Liver (tissue), 9 donors: ENCODE results near the gene CATSPER3. TPM values are rescaled to one million over a fixed set of nuclear protein-coding genes. Genes with fewer than 3 reads are reported as not detected.

Experiments
- DNase-seq: peaks from one replicate; pipeline ENCODE4 v3.0.0-alpha.2; 2017; ENCODE audit warnings: low spot score
- H3K27ac ChIP-seq, 2 donors: one replicate each; pipeline ENCODE4 v1.7.0; 2013; ENCODE audit warnings: inconsistent platforms in 2 of 2, low read length in 2 of 2, control low read depth in 1 of 2, low read depth in 1 of 2, mild to moderate bottlenecking in 1 of 2
- H3K27me3 ChIP-seq, 4 donors: one replicate each; pipeline versions ENCODE4 v1.6.1 to v1.7.0; 2013; ENCODE audit warnings: low read length in 3 of 4, inconsistent platforms in 1 of 4, mild to moderate bottlenecking in 1 of 4, moderate library complexity in 1 of 4; ENCODE audit not compliant: control insufficient read depth in 4 of 4, insufficient read depth in 4 of 4
- H3K36me3 ChIP-seq, 4 donors: one replicate each; pipeline versions ENCODE4 v1.6.1 to v1.7.0; 2013; ENCODE audit warnings: low read length in 3 of 4, mild to moderate bottlenecking in 3 of 4, low read depth in 1 of 4, moderate library complexity in 1 of 4; ENCODE audit not compliant: control insufficient read depth in 4 of 4, insufficient read depth in 3 of 4
- H3K4me1 ChIP-seq, 4 donors: one replicate each; pipeline versions ENCODE4 v1.6.1 to v1.7.0; 2013; ENCODE audit warnings: low read length in 3 of 4, mild to moderate bottlenecking in 3 of 4, moderate library complexity in 1 of 4; ENCODE audit not compliant: control insufficient read depth in 4 of 4, insufficient read depth in 4 of 4
- H3K4me3 ChIP-seq, 3 donors: one replicate each; pipeline versions ENCODE4 v1.6.1 to v1.7.0; 2013; ENCODE audit warnings: low read length in 3 of 3, control low read depth in 1 of 3, low read depth in 1 of 3, mild to moderate bottlenecking in 1 of 3
- H3K9ac ChIP-seq, 2 donors: one replicate each; pipeline ENCODE4 v1.7.0; 2013; ENCODE audit warnings: low read length in 2 of 2, mild to moderate bottlenecking in 2 of 2, moderate library complexity in 2 of 2, control low read depth in 1 of 2, low read depth in 1 of 2
- H3K9me3 ChIP-seq, 4 donors: one replicate each; pipeline versions ENCODE4 v1.6.1 to v1.7.0; 2013; ENCODE audit warnings: low read length in 3 of 4; ENCODE audit not compliant: control insufficient read depth in 4 of 4
- ATF3 ChIP-seq: IDR thresholded peaks from 2 replicates; pipeline ENCODE4 v1.6.1; 2016; ENCODE audit warnings: antibody characterized with exemption
- CTCF ChIP-seq: fragments of 150-350 bp; IDR thresholded peaks from 2 replicates; pipeline ENCODE4 v1.5.1; 2017; ENCODE audit warnings: improper control_type of control experiment, low read depth, low read length; ENCODE audit not compliant: missing input control
- EGR1 ChIP-seq, 2 donors: IDR thresholded peaks; 2 replicates each; pipeline ENCODE4 v1.6.1; 2016 to 2018; ENCODE audit warnings: antibody characterized with exemption in 2 of 2, low read depth in 2 of 2
- FOXA1 ChIP-seq: IDR thresholded peaks from 2 replicates; pipeline ENCODE4 v1.6.1; 2016; ENCODE audit warnings: antibody characterized with exemption
- FOXA2 ChIP-seq: IDR thresholded peaks from 2 replicates; pipeline ENCODE4 v1.6.1; 2016; ENCODE audit warnings: antibody characterized with exemption
- GABPA ChIP-seq, 2 donors: IDR thresholded peaks in 1 of 2; conservative IDR thresholded peaks in 1 of 2; 2 replicates each; pipeline ENCODE4 v1.6.1; 2016; ENCODE audit warnings: antibody characterized with exemption in 2 of 2, mild to moderate bottlenecking in 1 of 2, moderate library complexity in 1 of 2
- HNF4A ChIP-seq, 2 donors: conservative IDR thresholded peaks; 2 replicates each; pipeline ENCODE4 v1.6.1; 2016; ENCODE audit warnings: antibody characterized with exemption in 2 of 2, mild to moderate bottlenecking in 2 of 2
- HNF4G ChIP-seq: IDR thresholded peaks from 2 replicates; pipeline ENCODE4 v1.6.1; 2016; ENCODE audit warnings: antibody characterized with exemption
- JUND ChIP-seq, 2 donors: IDR thresholded peaks; 2 replicates each; pipeline ENCODE4 v1.6.1; 2016; ENCODE audit warnings: antibody characterized with exemption in 2 of 2
- NR2F2 ChIP-seq: IDR thresholded peaks from 2 replicates; pipeline ENCODE4 v1.6.1; 2016; ENCODE audit warnings: antibody characterized with exemption
- RAD21 ChIP-seq, 2 donors: IDR thresholded peaks; 2 replicates each; pipeline ENCODE4 v1.6.1; 2016; ENCODE audit warnings: antibody characterized with exemption in 2 of 2, mild to moderate bottlenecking in 2 of 2
- RXRA ChIP-seq, 2 donors: IDR thresholded peaks; 2 replicates each; pipeline ENCODE4 v1.6.1; 2017 to 2018; ENCODE audit warnings: antibody characterized with exemption in 2 of 2, mild to moderate bottlenecking in 1 of 2
- SP1 ChIP-seq: IDR thresholded peaks from 2 replicates; pipeline ENCODE4 v1.6.1; 2018; ENCODE audit warnings: antibody characterized with exemption, mild to moderate bottlenecking
- TAF1 ChIP-seq: conservative IDR thresholded peaks from 2 replicates; pipeline ENCODE4 v1.6.1; 2016; ENCODE audit warnings: antibody characterized with exemption, mild to moderate bottlenecking
- YY1 ChIP-seq: IDR thresholded peaks from 2 replicates; pipeline ENCODE4 v1.6.1; 2016; ENCODE audit warnings: antibody characterized with exemption, mild to moderate bottlenecking
- WGBS: extraction: QIAGEN DNeasy Blood & Tissue Kit; methylation state at CpG from one replicate; pipeline ENCODE4 v1.1.7; 2013; 5-methylcytosine and 5-hydroxymethylcytosine counted together
- polyA plus RNA-seq, 2 donors: library from polyadenylated mRNA; stranded (reverse) in 1 of 2; unstranded in 1 of 2; fragments of 200-250 nt in 1 of 2; fragments of >200 nt in 1 of 2; fragmentation: Nextera tagmentation in 1 of 2; extraction: Ambion mirVana in 1 of 2; gene quantifications; one replicate each; pipeline versions ENCODE4 v1.2.1 to v1.2.3, GENCODE V29; 2013 to 2015
- total RNA-seq, 2 donors: library from RNA; depleted of rRNA; stranded (reverse); fragments of >200 nt; gene quantifications; one replicate each; pipeline ENCODE4 v1.2.3, GENCODE V29; 2014
- TF ChIP-seq, protein P1 (sequence below): IDR thresholded peaks from 2 replicates; pipeline ENCODE4 v1.6.1; 2016; ENCODE audit warnings: antibody characterized with exemption
- TF ChIP-seq, protein P2 (sequence below): IDR thresholded peaks from 2 replicates; pipeline ENCODE4 v1.6.1; 2016; ENCODE audit warnings: antibody characterized with exemption
- TF ChIP-seq, protein P3 (sequence below): IDR thresholded peaks from 2 replicates; pipeline ENCODE4 v1.6.1; 2016; ENCODE audit warnings: antibody characterized with exemption, mild to moderate bottlenecking
- donor health status: healthy.
- donor health status: healthy.
- donor health status: healthy.
- donor health status: healthy.
- donor health status: healthy.

Gene CATSPER3
- total and polyA plus RNA-seq, 4 donors: 0.28 to 0.37 (median 0.34) TPM

DNA sequence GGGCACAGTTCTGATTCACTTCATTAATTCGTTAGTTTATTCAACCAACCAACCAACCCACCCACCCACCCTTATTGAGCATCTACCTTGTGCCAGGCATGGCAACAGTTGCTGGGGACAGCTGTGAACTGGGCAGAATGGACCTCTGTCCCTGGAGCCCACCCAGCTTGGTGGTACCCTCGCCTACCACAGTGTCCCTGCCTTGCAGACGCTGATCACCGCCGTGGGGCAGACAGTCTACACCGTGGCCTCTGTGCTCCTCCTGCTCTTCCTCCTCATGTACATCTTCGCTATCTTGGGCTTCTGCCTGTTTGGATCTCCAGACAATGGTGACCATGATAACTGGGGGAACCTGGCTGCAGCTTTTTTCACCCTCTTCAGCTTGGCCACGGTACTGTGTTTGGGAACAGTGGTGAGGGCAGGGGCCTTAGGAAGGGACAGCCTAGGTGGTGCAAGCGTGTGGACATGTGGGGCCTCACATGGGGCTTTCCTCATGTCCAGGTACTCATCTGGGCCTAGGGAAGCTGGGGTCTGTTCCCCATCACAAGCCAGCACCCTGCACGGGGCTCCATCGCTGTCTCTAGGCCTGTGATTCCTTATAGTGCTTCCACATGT, 40.1 kb downstream of the CATSPER3 start (continued):
- TF ChIP-seq, protein P1, sequence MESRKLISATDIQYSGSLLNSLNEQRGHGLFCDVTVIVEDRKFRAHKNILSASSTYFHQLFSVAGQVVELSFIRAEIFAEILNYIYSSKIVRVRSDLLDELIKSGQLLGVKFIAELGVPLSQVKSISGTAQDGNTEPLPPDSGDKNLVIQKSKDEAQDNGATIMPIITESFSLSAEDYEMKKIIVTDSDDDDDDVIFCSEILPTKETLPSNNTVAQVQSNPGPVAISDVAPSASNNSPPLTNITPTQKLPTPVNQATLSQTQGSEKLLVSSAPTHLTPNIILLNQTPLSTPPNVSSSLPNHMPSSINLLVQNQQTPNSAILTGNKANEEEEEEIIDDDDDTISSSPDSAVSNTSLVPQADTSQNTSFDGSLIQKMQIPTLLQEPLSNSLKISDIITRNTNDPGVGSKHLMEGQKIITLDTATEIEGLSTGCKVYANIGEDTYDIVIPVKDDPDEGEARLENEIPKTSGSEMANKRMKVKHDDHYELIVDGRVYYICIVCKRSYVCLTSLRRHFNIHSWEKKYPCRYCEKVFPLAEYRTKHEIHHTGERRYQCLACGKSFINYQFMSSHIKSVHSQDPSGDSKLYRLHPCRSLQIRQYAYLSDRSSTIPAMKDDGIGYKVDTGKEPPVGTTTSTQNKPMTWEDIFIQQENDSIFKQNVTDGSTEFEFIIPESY: no peak
- TF ChIP-seq TAF1 (no peak), HNF4G (no peak)

- TF ChIP-seq GABPA (IDR thresholded peaks at IDR 0.05 in 1 of 2, conservative IDR thresholded peaks at IDR 0.05 in 1 of 2): no peak
- TF ChIP-seq SP1: no peak
- TF ChIP-seq HNF4G: no peak
- TF ChIP-seq, protein P1: no peak
- no peak for TF ChIP-seq TAF1
- TF ChIP-seq RAD21 (IDR thresholded peaks at IDR 0.05): no peak
- no peak for TF ChIP-seq ATF3
- no peak for TF ChIP-seq FOXA1
- no peak for TF ChIP-seq CTCF
- no peak for TF ChIP-seq HNF4A (conservative IDR thresholded peaks at IDR 0.05)
- TF ChIP-seq, protein P2, sequence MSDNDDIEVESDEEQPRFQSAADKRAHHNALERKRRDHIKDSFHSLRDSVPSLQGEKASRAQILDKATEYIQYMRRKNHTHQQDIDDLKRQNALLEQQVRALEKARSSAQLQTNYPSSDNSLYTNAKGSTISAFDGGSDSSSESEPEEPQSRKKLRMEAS: no peak
- no peak for TF ChIP-seq NR2F2
- TF ChIP-seq, protein P3, sequence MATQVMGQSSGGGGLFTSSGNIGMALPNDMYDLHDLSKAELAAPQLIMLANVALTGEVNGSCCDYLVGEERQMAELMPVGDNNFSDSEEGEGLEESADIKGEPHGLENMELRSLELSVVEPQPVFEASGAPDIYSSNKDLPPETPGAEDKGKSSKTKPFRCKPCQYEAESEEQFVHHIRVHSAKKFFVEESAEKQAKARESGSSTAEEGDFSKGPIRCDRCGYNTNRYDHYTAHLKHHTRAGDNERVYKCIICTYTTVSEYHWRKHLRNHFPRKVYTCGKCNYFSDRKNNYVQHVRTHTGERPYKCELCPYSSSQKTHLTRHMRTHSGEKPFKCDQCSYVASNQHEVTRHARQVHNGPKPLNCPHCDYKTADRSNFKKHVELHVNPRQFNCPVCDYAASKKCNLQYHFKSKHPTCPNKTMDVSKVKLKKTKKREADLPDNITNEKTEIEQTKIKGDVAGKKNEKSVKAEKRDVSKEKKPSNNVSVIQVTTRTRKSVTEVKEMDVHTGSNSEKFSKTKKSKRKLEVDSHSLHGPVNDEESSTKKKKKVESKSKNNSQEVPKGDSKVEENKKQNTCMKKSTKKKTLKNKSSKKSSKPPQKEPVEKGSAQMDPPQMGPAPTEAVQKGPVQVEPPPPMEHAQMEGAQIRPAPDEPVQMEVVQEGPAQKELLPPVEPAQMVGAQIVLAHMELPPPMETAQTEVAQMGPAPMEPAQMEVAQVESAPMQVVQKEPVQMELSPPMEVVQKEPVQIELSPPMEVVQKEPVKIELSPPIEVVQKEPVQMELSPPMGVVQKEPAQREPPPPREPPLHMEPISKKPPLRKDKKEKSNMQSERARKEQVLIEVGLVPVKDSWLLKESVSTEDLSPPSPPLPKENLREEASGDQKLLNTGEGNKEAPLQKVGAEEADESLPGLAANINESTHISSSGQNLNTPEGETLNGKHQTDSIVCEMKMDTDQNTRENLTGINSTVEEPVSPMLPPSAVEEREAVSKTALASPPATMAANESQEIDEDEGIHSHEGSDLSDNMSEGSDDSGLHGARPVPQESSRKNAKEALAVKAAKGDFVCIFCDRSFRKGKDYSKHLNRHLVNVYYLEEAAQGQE: no peak
- no peak for TF ChIP-seq FOXA2
- no peak for TF ChIP-seq RXRA (IDR thresholded peaks at IDR 0.05)
- TF ChIP-seq EGR1 (IDR thresholded peaks at IDR 0.05; ENCODE audit: low read depth in 2 of 2): no peak
- no peak for TF ChIP-seq YY1
- TF ChIP-seq JUND (IDR thresholded peaks at IDR 0.05): no peak
- DNase-seq: no peak
- Histone ChIP-seq H3K4me1 (peaks cover 0 to 8% (median 3%) of the 10 kb centered on the region in 4 donors), H3K4me3 (no peak overlapping the region), H3K9me3 (no peaks in the 10 kb centered on the region), H3K27me3 (no peaks in the 10 kb centered on the region), H3K9ac (no peak overlapping the region), H3K36me3 (no peaks in the 10 kb centered on the region), H3K27ac (no peak overlapping the region)
- 94% methylated on average over 8 of the region's 8 CpGs for WGBS
Measured at GRCh38 chr5:135008556-135008955, 40.8 kb downstream of the CATSPER3 start.
